SU-DHL-6 (cell line): ENCODE data around the gene SENP2.

Source experiments
- H2AFZ ChIP-seq: fragments of 200-600 bp; sonication (generic); 2 replicates; pipeline ENCODE4 v1.6.1; 2014; ENCODE audit warnings: low read depth, mild to moderate bottlenecking, moderate library complexity, mixed read lengths, antibody characterized with exemption, low read length; ENCODE audit not compliant: severe bottlenecking
- H3F3A ChIP-seq: fragments of 200-600 bp; shearing (Covaris generic); 2 replicates; pipeline ENCODE4 v1.6.0; 2016; ENCODE audit warnings: antibody characterized with exemption, mild to moderate bottlenecking; ENCODE audit not compliant: insufficient read depth
- H3K27ac ChIP-seq: fragments of 200-600 bp; sonication (generic); 2 replicates; pipeline ENCODE4 v1.5.1; 2016; ENCODE audit warnings: low read depth, mild to moderate bottlenecking, low read length, moderate library complexity, mixed read lengths
- H3K27me3 ChIP-seq: fragments of 200-600 bp; sonication (generic), shearing (Covaris generic); 2 replicates; pipeline ENCODE4 v1.6.0; 2014; ENCODE audit warnings: mild to moderate bottlenecking, low read length
- H3K36me3 ChIP-seq: fragments of 200-600 bp; sonication (generic); 2 replicates; pipeline ENCODE4 v1.6.1; 2014; ENCODE audit warnings: mild to moderate bottlenecking, low read length, mixed read lengths
- H3K4me2 ChIP-seq: fragments of 300-600, 200-600 bp; shearing (Covaris generic), sonication (generic); 2 replicates; pipeline ENCODE4 v1.6.0; 2014; ENCODE audit warnings: low read length, low read depth, mild to moderate bottlenecking; ENCODE audit not compliant: poor library complexity, severe bottlenecking
- H3K4me3 ChIP-seq: fragments of 200-600 bp; sonication (generic); 2 replicates; pipeline ENCODE4 v1.5.1; 2014; ENCODE audit warnings: antibody characterized with exemption, low read length, mild to moderate bottlenecking, mixed read lengths; ENCODE audit not compliant: insufficient read depth, poor library complexity, severe bottlenecking
- H3K79me2 ChIP-seq: fragments of 200-600 bp; sonication (generic); 2 replicates; pipeline ENCODE4 v1.6.1; 2014; ENCODE audit warnings: mild to moderate bottlenecking, low read length, moderate library complexity; ENCODE audit not compliant: insufficient read depth
- H3K9ac ChIP-seq: fragments of 200-600 bp; sonication (generic); 2 replicates; pipeline ENCODE4 v1.7.0; 2014; ENCODE audit warnings: mild to moderate bottlenecking, low read length
- H3K9me2 ChIP-seq: fragments of 200-600 bp; sonication (generic); replicated peaks from 2 replicates; pipeline ENCODE4 v1.6.1; 2014; ENCODE audit warnings: low read length; ENCODE audit not compliant: insufficient read depth
- H3K9me3 ChIP-seq: fragments of 200-600 bp; sonication (generic); 2 replicates; pipeline ENCODE4 v1.6.1; 2014; ENCODE audit warnings: low read length, mixed read lengths; ENCODE audit not compliant: insufficient read depth
- H4K20me1 ChIP-seq: fragments of 200-600 bp; sonication (generic); 2 replicates; pipeline ENCODE4 v1.6.1; 2014; ENCODE audit warnings: low read depth, mild to moderate bottlenecking, antibody characterized with exemption, low read length, moderate library complexity, mixed read lengths
- EZH2phosphoT487 ChIP-seq: fragments of 200-600 bp; sonication (generic), shearing (Covaris generic); conservative IDR thresholded peaks from 2 replicates; pipeline ENCODE4 v1.6.1; 2018; ENCODE audit warnings: mild to moderate bottlenecking, antibody characterized with exemption, low read length, moderate library complexity, mixed read lengths
- TF ChIP-seq, protein P1 (sequence below): fragments of 200-600 bp; sonication (generic); IDR thresholded peaks from one replicate; pipeline ENCODE4 v1.5.1; 2017; ENCODE audit warnings: antibody characterized with exemption, mild to moderate bottlenecking, low read length, moderate library complexity; ENCODE audit not compliant: insufficient read depth, poor library complexity, severe bottlenecking

Gene SENP2

GRCh38 chr3:185653949-185654757 lies 68.1 kb downstream of the SENP2 start:
- Histone ChIP-seq H3K9me3 (no peaks in the 10 kb centered on the region), H3K27me3 (no peaks in the 10 kb centered on the region), H3K4me2 (no peak overlapping the region), H3K9me2 (no peaks in the 10 kb centered on the region), H3K4me3 (no peak overlapping the region), H4K20me1 (no peaks in the 10 kb centered on the region), H2AFZ (no peak overlapping the region), H3K9ac (no peak overlapping the region), H3K79me2 (no peaks in the 10 kb centered on the region), H3F3A (no peaks in the 10 kb centered on the region), H3K27ac (no peak overlapping the region), H3K36me3 (no peaks in the 10 kb centered on the region)
- TF ChIP-seq, protein P1, sequence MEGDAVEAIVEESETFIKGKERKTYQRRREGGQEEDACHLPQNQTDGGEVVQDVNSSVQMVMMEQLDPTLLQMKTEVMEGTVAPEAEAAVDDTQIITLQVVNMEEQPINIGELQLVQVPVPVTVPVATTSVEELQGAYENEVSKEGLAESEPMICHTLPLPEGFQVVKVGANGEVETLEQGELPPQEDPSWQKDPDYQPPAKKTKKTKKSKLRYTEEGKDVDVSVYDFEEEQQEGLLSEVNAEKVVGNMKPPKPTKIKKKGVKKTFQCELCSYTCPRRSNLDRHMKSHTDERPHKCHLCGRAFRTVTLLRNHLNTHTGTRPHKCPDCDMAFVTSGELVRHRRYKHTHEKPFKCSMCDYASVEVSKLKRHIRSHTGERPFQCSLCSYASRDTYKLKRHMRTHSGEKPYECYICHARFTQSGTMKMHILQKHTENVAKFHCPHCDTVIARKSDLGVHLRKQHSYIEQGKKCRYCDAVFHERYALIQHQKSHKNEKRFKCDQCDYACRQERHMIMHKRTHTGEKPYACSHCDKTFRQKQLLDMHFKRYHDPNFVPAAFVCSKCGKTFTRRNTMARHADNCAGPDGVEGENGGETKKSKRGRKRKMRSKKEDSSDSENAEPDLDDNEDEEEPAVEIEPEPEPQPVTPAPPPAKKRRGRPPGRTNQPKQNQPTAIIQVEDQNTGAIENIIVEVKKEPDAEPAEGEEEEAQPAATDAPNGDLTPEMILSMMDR = no peak
- TF ChIP-seq EZH2phosphoT487 = no peak

DNA sequence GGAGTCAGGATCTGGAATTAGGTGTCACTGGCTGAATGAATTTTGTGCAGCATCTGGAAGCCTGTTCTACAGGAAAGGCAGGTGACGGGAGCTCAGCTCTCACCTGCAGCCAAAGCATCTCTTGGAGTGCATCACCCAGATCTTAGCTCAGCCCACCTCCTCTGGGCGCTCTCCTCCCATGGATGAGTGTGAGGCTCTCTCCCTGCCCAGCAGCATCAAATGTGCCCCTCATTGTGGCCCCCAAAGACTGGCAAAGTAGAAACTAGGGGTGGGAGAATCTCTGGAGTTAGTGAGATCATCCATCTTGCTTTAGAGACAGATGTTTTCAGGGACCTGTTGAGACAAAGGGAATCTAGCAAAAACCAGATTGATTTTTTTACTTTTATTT lies 68.7 kb downstream of the SENP2 start:
- Histone ChIP-seq H2AFZ (no peak overlapping the region), H3K9ac (no peak overlapping the region), H3K27ac (no peak overlapping the region), H3K79me2 (no peaks in the 10 kb centered on the region), H3K27me3 (no peaks in the 10 kb centered on the region), H3F3A (no peaks in the 10 kb centered on the region), H3K4me3 (no peak overlapping the region), H3K9me2 (no peaks in the 10 kb centered on the region), H4K20me1 (no peaks in the 10 kb centered on the region), H3K36me3 (no peaks in the 10 kb centered on the region), H3K4me2 (no peak overlapping the region), H3K9me3 (no peaks in the 10 kb centered on the region)
- TF ChIP-seq EZH2phosphoT487 = no peak
- TF ChIP-seq, protein P1 = no peak

DNA sequence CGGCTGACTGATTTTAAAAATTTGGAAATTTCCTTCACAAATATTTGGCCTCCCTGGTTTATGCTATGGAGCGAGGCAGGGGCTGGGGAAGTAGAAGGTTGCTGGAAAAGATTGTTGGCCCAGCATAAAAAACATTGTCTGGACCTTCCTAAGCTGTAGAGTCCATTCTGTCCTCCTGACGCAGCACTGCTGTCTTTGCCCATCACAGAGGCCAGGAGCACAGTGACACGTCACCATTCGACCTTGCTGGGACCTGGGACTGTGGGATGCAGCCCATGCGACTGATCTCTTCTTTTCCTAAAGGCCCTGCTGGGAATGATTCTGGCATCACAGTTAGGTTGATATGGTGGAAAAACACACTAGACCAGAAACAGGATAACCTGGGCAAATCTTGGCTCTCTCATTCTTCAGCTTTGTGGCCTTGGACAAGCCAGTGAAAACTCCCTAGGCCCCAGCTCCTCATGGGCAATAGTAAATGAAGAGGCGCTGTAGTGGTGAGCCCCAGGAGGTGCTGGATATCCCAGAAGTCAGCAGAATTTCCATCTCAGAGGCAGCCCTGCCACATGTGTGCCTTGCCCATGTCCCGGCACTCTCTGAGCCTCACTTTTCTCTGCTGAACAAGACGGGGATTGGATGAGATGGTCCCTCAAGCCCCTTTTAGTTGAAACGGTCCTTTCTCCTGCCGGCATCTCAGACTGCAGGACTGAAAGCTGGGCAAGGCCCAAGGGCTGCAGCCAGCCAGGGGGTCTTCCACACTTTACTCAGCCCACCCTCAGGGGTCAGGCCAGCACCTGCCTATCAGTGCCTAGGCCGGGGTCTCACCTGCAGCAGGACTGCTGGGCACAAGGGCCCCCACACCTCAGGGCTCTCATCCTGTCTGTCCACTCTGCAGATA lies 69.6 kb downstream of the SENP2 start:
- no peaks in the 10 kb centered on the region for H3K9me3 ChIP-seq
- no peaks in the 10 kb centered on the region for H3F3A ChIP-seq
- no peaks in the 10 kb centered on the region for H3K27me3 ChIP-seq
- H3K79me2 ChIP-seq = no peaks in the 10 kb centered on the region
- H2AFZ ChIP-seq = no peak overlapping the region
- no peak overlapping the region for H3K27ac ChIP-seq
- H3K4me3 ChIP-seq = no peak overlapping the region
- no peaks in the 10 kb centered on the region for H3K9me2 ChIP-seq
- TF ChIP-seq, protein P1 = no peak
- TF ChIP-seq EZH2phosphoT487 = no peak
- H3K36me3 ChIP-seq = no peaks in the 10 kb centered on the region
- no peak overlapping the region for H3K9ac ChIP-seq
- H4K20me1 ChIP-seq = no peaks in the 10 kb centered on the region
- no peak overlapping the region for H3K4me2 ChIP-seq
